GM20000 (cell line): ENCODE results near the gene SCAF8.

Source experiments
- DNase-seq: peaks from one replicate; pipeline ENCODE4 v3.0.0; 2012; ENCODE audit warnings: low spot score
- CTCF ChIP-seq: IDR thresholded peaks from 2 replicates; pipeline ENCODE4 v1.5.1; 2012; ENCODE audit warnings: mild to moderate bottlenecking, control low read depth; ENCODE audit errors: extremely low read depth, missing control alignments

SCAF8 gene

GRCh38 chr6:154719854-154720253, 13.4 kb upstream of the SCAF8 start:
- DNase-seq, result no peak
- no peak for TF ChIP-seq CTCF

GRCh38 chr6:154721460-154721859, 11.8 kb upstream of the SCAF8 start:
- no peak for DNase-seq
- no peak for TF ChIP-seq CTCF

- no peak for TF ChIP-seq CTCF
- DNase-seq, result no peak
These were observed 6.3 kb upstream of the SCAF8 start for GRCh38 chr6:154726887-154727286.

DNA sequence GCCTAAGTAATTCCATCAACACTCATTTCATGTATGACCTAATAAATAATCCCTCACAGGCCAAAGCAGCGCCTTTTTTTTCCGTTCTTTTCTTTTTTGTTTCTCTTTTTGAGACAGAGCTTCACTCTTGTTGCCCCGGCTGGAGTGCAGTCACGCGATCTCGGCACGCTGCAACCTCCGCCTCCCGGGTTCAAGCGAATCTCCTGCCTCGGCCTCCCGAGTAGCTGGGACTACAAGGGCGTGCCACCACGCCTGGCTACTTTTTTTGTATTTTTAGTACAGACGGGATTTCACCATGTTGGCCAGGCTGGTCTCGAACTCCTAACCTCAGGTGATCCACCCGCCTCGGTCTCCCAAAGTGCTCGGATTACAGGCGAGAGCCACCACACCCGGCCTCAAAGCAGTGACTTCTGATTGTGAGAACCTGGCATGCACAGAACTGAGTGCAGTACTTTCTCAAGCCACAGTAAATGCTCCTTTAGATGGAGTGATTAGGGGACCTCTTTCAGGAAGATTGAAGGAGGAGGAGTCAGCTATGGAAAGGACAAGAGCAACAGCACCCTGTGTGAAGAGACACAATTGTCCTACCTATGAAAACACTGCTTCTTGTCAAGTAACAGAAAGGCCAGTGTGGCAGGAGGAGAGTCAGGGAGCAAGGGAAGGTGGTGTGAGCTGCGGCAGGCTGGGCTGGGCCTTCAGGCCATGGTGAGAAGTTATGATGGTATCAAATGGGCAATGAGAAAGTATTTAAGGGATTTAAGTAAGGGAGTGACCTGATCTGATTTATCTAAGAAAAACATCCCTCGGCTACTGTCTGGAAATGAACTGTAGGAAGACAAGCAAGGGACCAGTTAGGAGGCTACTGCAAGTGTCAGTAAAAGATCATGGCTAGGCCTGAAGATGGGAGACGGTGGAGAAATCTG, 1.7 kb upstream of the SCAF8 start:
- TF ChIP-seq CTCF, result no peak
- DNase-seq, result no peak

DNA sequence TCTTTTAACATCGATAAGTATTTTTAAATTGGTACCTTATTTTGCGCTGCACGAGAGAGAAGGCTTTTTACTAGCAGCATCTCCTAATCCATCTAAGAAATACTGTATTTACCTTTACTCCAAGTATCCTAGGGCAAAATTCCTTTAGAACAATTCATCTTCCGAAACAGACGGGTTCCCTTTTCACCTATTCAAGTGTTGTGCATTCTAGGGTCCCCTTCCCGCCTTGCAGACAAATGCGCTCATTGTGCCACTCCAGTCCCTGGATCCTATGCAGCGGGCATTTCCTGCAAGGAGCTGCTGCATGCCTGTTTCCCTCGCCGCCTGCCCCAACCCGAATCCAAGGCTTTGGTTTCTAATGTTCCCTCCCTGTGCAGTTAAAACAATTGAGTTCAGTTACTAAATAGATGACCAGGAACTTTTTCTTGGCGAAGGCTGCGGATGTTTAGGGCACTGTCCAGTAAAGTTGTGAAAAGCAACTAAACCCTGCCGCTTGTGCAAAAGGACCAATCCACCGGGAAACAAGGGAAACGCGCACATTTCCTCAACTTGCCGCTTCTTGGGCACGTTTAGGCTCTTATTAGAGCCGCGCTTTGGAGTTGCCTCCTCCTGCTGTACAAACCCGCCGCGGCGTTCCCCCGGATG, 556 bp upstream of the SCAF8 start:
- no peak for TF ChIP-seq CTCF
- DNase-seq, result no peak

DNA sequence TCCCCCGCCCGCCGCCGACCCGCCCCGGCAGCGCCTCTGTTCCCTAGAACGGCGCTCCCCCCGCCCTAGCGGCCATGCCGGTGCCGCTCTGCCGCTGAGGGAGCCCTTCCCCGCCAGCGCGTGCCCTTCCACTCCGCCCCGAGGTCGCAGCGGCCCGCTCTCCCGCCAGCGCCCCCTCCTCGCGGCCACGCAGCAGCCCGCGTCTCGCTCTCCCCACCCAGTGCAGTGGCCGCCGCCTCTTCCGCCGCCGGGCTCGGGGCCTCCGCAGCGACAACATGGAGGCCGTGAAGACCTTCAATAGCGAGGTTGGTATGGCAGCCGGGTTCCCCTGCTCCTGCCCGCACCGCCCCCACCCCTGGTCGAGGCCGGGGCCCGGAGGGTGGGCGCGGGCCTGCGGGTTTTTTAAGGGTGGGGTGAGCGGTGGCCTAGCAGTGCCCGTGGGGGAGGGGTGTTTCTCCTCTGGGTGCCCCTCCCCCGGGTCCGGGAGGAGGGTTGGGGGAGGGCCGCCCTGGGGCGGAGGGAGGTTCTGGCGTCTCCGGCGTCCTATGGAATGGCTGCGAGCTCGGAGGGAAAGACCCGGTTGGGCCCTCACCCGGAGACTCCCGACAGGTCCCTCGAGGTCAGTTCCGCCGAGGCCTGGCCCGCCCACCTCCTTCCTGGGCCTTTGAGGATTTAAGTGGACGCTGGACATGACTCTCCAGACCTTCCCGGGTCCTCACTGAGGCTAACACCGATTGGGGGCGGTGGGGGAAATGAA, 588 bp downstream of the SCAF8 start:
- no peak for TF ChIP-seq CTCF
- DNase-seq, result peak; percentile 96
